Effector CD4-positive, alpha-beta T cell (primary cell): ENCODE data around the gene UGT1A8.

Source experiments
- DNase-seq: peaks from one replicate; pipeline ENCODE4 v3.0.0-alpha.2; 2020

UGT1A8 gene

GRCh38 chr2:233772153-233772552 lies 154.7 kb downstream of the UGT1A8 start:
- DNase-seq, result no peak

GRCh38 chr2:233772583-233772982 lies 155.2 kb downstream of the UGT1A8 start:
- no peak for DNase-seq

DNA sequence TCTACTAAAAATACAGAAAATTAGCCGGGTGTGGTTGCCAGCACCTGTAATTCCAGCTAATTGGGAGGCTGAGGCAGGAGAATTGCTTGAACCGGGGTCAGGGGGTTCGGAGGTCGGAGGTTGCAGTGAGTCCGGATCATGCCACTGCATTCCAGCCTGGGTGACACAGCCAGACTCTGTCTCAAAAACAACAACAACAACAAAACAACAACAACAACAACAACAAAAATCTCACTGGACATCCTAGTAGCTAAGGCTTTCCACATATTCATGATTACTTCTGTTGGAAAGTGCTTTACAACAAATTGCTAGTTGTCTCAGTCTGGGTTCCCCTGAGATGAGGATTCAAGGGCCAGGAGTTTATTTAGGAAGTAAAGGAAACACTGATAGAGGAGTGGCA lies 156.4 kb downstream of the UGT1A8 start:
- no peak for DNase-seq

DNA sequence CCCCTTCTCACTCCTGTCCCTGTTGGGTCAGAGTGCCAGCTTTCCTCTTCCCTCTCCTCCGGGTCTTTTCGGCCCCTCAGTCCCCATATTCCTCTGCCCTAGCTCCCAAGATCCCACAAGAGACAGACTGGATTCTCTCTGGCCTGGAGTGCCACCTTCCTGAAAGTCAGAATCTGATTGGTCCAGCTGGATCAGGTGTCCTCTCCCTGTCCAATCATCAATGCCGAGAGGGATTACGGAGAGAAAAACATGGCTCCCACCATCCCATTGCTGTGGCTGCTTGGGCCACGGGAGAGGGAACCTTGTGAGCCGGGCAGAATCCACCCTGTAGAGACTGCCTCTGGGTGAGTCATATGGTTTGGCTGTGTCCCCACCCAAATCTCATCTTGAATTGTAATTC lies 158.0 kb downstream of the UGT1A8 start:
- no peak for DNase-seq

- DNase-seq, result no peak
Measured at GRCh38 chr2:233778030-233778429, 160.6 kb downstream of the UGT1A8 start, which contains the start of gene MROH2A. Gene MROH2A, plus strand, starts transcription at chr2:233778330. Its CDS starts 1,029 bp downstream, at chr2:233779359.

- no peak for DNase-seq
Measured at GRCh38 chr2:233779722-233780121, 162.3 kb downstream of the UGT1A8 start.

GRCh38 chr2:233780771-233781170 lies 163.3 kb downstream of the UGT1A8 start:
- DNase-seq, result no peak

GRCh38 chr2:233789554-233789953 lies 172.1 kb downstream of the UGT1A8 start:
- DNase-seq, result no peak

DNA sequence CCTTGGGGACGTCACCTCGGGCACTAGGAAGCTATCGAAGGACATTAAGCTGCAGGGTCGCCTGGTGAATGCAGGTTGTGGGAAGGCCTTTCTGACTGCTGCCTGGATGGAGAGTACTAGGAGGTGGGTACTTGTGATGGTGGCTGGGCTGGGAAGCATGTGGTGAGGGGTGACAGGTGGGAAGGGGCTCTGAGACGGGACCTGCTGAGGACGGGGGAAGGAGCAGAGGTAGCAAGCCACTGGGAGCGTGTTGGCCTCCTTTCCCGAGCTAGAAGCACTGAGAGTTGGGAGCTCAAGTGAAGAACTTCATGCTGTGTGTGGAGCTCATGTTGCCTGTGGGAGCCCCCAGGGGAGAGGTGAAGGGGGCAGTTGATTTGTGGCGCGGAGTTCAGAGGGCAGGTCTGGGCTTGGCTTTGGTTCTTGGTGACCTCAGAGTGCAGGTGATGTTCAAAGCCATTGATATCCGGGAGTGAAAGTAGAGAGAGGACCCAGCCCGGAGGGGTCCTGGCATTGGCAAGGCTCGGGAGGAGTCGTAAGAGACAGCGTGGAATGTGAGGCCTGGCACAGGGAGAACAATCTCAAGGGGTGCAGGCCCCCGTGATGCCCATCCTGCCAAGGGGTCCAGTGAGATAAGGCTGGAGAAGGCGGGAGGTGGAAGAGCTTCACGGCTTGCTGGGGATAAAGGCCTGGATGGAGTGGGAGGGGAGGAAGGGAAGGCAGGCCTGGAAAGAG lies 173.9 kb downstream of the UGT1A8 start:
- DNase-seq, result no peak

- DNase-seq, result no peak
Measured at GRCh38 chr2:233791883-233792329, 174.5 kb downstream of the UGT1A8 start.

DNA sequence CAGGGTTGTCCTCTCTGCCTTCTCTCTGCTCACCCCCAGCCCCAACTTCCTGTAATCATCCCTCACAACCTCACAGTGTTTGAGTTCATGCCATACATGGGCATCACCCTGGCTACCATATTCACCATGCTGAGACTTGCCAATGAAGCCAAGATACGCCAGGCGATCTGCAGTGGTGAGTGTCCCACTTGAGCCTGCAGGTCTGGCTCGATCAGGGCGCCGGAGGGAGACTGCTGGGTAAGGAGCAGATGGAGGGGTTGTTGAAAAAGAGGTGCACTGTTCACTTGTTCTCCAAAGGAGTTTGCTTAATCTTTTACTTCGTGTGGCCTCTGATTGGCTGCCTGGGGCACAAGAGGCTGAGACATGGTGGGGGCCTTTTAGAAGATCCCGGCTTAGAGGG lies 175.3 kb downstream of the UGT1A8 start:
- no peak for DNase-seq

GRCh38 chr2:233793465-233794127 lies 176.2 kb downstream of the UGT1A8 start:
- no peak for DNase-seq

GRCh38 chr2:233794128-233794658 lies 176.8 kb downstream of the UGT1A8 start:
- DNase-seq, result no peak

- DNase-seq, result no peak
Measured at GRCh38 chr2:233795735-233796171, 178.3 kb downstream of the UGT1A8 start.

- no peak for DNase-seq
Measured at GRCh38 chr2:233796254-233796653, 178.8 kb downstream of the UGT1A8 start.

- DNase-seq, result no peak
Measured at GRCh38 chr2:233798335-233799086, 181.1 kb downstream of the UGT1A8 start.

- no peak for DNase-seq
Measured at GRCh38 chr2:233799087-233799665, 181.7 kb downstream of the UGT1A8 start.

- no peak for DNase-seq
Measured at GRCh38 chr2:233799716-233800115, 182.3 kb downstream of the UGT1A8 start.

DNA sequence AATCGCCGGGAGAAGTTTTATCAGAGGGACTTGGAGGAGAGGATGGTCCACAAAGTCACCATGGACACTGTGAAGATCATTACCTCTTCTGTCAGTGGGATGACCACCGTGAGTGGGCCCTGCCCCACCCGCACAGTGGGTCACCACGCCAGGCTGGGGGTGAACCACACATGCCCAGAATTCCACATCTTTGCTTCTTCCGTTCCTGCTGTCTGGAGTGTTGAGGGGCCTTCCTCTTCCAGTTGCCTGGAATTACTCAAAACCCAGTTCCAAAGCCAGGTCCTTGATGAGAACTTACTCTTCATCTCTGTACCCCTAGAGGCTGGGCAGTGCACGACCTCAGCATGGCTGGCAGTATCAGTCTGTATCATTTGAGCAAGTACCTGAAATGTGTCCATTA lies 182.8 kb downstream of the UGT1A8 start:
- no peak for DNase-seq

DNA sequence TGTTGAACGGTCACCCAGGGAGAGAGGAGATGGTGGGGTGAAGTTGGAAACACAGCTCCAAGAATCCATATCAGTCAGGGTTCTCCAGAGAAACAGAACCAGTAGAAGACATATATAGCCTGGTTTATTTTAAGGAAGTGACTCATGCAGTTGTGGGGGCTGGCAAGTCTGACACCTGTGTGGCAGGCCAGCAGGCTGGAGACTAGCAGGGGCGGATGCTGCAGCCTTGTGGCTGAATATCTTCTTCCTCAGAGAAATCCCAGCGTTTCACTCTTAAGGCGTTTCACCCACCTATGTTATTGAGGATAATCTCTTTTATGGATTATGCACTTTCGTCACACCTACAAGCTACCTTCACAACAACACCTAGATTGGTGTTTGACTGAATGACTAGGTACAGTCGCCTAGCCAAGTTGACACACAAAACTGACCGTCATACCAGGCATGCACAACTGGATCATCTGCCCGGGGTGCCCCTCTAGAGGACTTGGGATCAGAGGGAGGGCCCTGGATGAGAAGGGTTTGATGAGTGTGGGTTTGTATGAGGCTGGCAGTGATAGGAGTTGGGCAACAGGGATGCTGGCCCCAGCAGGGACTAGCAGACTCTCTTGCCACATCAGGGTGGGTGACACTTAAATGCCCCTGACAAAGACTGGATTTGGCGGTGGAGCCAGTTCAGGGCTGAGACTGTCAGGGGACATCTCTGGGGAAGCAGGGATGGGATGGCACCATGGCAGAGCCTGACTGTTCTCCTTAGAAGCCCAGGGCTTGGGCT lies 184.1 kb downstream of the UGT1A8 start:
- no peak for DNase-seq

DNA sequence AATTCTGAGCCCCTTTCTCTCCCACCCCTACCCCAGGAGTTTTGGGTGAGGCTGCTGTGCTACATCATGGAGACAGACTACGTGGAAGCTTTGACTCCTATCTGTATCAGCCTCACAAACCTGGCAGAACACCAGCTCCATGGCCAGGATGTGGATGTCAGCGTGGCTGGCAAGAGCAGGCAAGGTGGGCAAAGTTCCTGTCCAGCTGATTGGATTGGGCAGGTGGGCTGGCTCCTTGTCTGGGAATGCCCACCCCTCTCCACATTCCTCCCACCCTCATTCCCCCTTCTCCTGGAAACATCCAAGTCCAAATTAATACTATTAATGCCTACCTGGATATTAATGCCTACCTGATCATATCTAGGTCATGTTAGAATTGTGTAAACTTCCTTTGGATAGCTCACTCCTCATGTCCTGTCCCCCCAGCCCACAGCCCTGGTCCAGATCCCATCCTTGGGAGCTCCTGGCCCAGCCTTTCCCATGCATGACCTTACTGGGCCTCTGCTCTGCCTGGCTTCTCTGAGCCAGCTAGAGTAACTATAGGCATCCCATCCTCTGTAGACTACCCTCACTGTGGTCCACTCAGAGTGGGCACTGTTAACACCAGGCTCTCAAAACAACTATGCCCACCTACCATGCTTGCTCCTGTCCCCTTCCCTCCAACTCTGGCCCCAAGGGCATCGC lies 184.8 kb downstream of the UGT1A8 start:
- no peak for DNase-seq
